GM19043 (cell line): ENCODE data around the gene ARFGAP3.

Source experiments
- ATAC-seq: cut with Tn5 transposase; IDR thresholded peaks from one replicate; pipeline ENCODE4 v1.9.1; 2021; ENCODE audit warnings: low read depth; ENCODE audit not compliant: unreplicated experiment

The ARFGAP3 gene

GRCh38 chr22:42856865-42857704 is at the start of gene ARFGAP3:
Gene ARFGAP3, minus strand, starts transcription at chr22:42857273. Its CDS starts 91 bp downstream, at chr22:42857182.
- ATAC-seq = peak; percentile 70

- ATAC-seq = no peak
Measured at GRCh38 chr22:42905702-42906183, 48.7 kb upstream of the ARFGAP3 start.

- ATAC-seq = no peak
Measured at GRCh38 chr22:42905217-42905616, 48.1 kb upstream of the ARFGAP3 start.

GRCh38 chr22:42904050-42904449 is 47.0 kb upstream of the ARFGAP3 start:
- no peak for ATAC-seq

GRCh38 chr22:42902875-42903510 is 45.9 kb upstream of the ARFGAP3 start:
- ATAC-seq = no peak

- no peak for ATAC-seq
Measured at GRCh38 chr22:42901790-42902508, 44.9 kb upstream of the ARFGAP3 start.

GRCh38 chr22:42897960-42898359 is 40.9 kb upstream of the ARFGAP3 start:
- ATAC-seq = no peak

GRCh38 chr22:42895541-42895981 is 38.5 kb upstream of the ARFGAP3 start:
- ATAC-seq = no peak

- ATAC-seq = no peak
Measured at GRCh38 chr22:42895087-42895486, 38.0 kb upstream of the ARFGAP3 start.

- ATAC-seq = no peak
Measured at GRCh38 chr22:42893371-42894150, 36.5 kb upstream of the ARFGAP3 start.

- no peak for ATAC-seq
Measured at GRCh38 chr22:42892571-42893316, 35.7 kb upstream of the ARFGAP3 start.

GRCh38 chr22:42892156-42892555 is 35.1 kb upstream of the ARFGAP3 start:
- ATAC-seq = no peak

GRCh38 chr22:42891696-42892095 is 34.6 kb upstream of the ARFGAP3 start:
- no peak for ATAC-seq

GRCh38 chr22:42891008-42891407 is 33.9 kb upstream of the ARFGAP3 start:
- no peak for ATAC-seq

GRCh38 chr22:42889304-42889703 is 32.2 kb upstream of the ARFGAP3 start:
- ATAC-seq = peak; percentile 67

- ATAC-seq = no peak
Measured at GRCh38 chr22:42887523-42888507, 30.7 kb upstream of the ARFGAP3 start.

- ATAC-seq = no peak
Measured at GRCh38 chr22:42887120-42887519, 30.0 kb upstream of the ARFGAP3 start.

- ATAC-seq = no peak
Measured at GRCh38 chr22:42885446-42885845, 28.4 kb upstream of the ARFGAP3 start.
